ENCODE data around the gene OR5C1.

- TF ChIP-seq RAD21 (IDR thresholded peaks at IDR 0.05) (no peak), TAF1 (conservative IDR thresholded peaks at IDR 0.05) (no peak), JUND (IDR thresholded peaks at IDR 0.05) (no peak), SP1 (IDR thresholded peaks at IDR 0.05) (no peak), REST (IDR thresholded peaks at IDR 0.05) (no peak), YY1 (IDR thresholded peaks at IDR 0.05) (no peak), GABPA (IDR thresholded peaks at IDR 0.05 in 1 of 2, conservative IDR thresholded peaks at IDR 0.05 in 1 of 2) (no peak), EGR1 (IDR thresholded peaks at IDR 0.05; ENCODE audit: low read depth in 2 of 2) (no peak), FOXA1 (IDR thresholded peaks at IDR 0.05) (no peak)
- TF ChIP-seq, protein P1, sequence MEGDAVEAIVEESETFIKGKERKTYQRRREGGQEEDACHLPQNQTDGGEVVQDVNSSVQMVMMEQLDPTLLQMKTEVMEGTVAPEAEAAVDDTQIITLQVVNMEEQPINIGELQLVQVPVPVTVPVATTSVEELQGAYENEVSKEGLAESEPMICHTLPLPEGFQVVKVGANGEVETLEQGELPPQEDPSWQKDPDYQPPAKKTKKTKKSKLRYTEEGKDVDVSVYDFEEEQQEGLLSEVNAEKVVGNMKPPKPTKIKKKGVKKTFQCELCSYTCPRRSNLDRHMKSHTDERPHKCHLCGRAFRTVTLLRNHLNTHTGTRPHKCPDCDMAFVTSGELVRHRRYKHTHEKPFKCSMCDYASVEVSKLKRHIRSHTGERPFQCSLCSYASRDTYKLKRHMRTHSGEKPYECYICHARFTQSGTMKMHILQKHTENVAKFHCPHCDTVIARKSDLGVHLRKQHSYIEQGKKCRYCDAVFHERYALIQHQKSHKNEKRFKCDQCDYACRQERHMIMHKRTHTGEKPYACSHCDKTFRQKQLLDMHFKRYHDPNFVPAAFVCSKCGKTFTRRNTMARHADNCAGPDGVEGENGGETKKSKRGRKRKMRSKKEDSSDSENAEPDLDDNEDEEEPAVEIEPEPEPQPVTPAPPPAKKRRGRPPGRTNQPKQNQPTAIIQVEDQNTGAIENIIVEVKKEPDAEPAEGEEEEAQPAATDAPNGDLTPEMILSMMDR (IDR thresholded peaks at IDR 0.05; ENCODE audit: low read depth, low read length, missing input control): no peak
- TF ChIP-seq, protein P2, sequence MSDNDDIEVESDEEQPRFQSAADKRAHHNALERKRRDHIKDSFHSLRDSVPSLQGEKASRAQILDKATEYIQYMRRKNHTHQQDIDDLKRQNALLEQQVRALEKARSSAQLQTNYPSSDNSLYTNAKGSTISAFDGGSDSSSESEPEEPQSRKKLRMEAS (IDR thresholded peaks at IDR 0.05): no peak
Measured at GRCh38 chr9:122827761-122828093, 39.0 kb downstream of the OR5C1 start.

Measured in liver (tissue), 3 donors.